ENCODE measurements around the gene RELL1.

Gene RELL1

GRCh38 chr4:37666625-37667071 lies 19.5 kb downstream of the RELL1 start:
- TF ChIP-seq POLR2A (IDR thresholded peaks at IDR 0.05; ENCODE audit: low read depth, low read length): no peak
- FAIRE-seq (peak; percentile 91), DNase-seq (ENCODE audit: insufficient read length, low spot score) (peak; percentile 57)

DNA sequence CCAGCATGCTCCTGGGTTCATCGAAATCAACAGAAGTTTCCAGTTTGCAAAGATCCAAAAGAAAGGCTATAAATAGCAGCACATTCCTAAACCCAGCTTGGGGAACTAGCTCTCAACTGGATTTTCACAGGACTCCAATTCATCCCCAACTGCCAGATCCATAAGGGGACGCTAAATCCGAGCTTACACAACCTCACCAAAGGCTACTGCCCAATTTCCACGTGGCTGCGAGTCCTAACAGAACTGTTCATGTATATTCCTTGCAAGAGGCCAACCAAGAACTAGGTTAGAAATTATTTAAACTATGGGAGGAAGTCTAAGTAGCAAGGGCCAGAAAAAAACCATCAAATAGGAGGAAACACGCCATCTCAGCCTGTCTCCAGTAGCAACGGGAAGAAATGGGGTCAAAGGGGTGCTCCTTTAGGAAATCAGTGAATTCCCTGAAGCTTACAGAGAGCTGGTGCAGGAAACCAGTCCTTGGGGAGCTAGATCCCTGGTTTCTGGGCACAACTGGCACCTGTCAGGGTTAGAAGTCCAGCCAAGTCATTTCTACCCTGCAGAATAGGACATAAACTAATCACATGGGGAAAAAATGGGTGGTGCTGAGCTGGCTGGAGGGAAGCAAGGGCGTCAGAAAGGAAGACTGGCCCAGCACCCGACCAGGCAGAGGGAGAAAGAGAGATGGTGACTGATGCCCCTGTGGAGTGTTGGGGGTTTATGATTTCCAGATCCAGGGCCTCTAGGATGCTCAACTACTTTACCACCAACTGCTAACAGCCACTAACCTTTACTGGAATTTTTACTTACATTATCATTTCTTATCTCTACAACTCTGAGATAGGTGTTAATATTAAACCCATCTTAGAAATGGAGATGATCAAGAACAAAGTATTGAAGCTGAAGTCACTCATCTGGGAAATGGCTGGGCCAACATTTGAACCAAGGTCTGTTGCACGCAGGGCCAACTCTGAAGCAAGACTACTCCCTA lies 20.5 kb downstream of the RELL1 start:
- FAIRE-seq (no peak), DNase-seq (ENCODE audit: insufficient read length, low spot score) (no peak)
- no peak for TF ChIP-seq POLR2A (IDR thresholded peaks at IDR 0.05; ENCODE audit: low read depth, low read length)

DNA sequence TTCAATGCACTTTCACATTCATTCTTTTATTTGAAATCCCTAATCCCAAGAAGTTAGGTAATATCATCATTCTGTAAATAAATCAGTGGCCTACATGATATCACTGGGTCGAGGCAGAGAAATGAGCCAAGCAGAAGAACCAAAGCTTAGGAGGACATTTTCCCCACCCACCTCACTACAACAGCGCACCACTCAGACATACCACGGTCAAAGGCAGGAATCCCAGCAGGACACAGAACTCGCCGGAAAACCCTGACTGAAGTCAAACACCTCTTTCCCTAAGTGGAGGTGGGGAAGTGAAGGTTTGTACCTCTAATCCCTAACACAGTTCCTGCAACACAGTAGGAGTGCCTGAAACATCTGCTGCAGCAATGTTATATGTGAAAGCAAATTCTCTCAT lies 21.5 kb downstream of the RELL1 start:
- FAIRE-seq (no peak), DNase-seq (ENCODE audit: insufficient read length, low spot score) (no peak)
- TF ChIP-seq POLR2A (IDR thresholded peaks at IDR 0.05; ENCODE audit: low read depth, low read length): no peak

GRCh38 chr4:37663552-37663951 lies 22.6 kb downstream of the RELL1 start:
- FAIRE-seq (no peak), DNase-seq (ENCODE audit: insufficient read length, low spot score) (no peak)
- TF ChIP-seq POLR2A (IDR thresholded peaks at IDR 0.05; ENCODE audit: low read depth, low read length): no peak

DNA sequence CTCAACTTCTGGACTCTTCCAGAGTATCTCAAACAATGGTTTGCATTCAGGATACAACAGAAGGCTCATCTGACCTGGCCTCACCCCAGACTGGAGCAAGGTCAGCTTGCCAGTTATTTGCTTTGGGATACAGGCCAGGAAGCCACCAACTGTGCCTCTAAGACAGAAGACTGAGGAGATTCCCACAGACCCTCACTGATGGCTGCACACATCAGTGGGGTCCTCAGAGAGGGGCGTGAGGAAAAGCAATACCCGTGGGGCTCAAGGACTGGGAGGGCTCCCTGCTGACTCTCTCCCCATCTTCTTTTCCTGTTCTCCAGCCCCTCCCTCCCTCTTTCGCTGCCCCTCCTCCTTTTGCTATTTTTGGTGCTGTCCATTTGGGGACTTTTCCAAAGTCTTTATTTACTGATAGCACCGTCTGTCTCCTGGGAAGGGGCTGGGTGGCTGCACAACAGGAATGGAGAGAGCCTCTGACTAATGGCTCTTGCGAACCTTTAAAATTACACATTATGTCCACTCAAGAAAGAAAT lies 23.2 kb downstream of the RELL1 start:
- no peak for TF ChIP-seq POLR2A (IDR thresholded peaks at IDR 0.05; ENCODE audit: low read depth, low read length)
- no peak for FAIRE-seq
- no peak for DNase-seq (ENCODE audit: insufficient read length, low spot score)

DNA sequence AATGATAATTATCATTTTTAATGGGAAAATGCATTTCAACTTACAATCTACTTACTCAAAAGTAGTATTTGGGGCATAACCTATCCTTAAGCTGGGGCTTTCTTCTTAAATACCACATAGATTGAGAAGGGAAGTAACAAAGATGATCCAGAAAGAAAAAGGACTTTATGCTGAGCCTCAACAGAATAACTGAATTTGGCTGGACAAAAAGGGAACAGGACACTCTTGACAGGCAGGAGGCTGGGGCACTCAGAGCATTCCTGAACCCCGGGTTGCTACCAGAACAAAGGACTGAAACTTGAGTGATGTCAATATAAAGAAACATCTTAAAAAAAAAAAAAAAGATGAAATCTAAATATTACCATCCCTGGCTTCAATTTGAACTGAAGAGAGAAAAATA lies 23.9 kb downstream of the RELL1 start:
- no peak for TF ChIP-seq POLR2A (IDR thresholded peaks at IDR 0.05; ENCODE audit: low read depth, low read length)
- no peak for FAIRE-seq
- no peak for DNase-seq (ENCODE audit: insufficient read length, low spot score)

DNA sequence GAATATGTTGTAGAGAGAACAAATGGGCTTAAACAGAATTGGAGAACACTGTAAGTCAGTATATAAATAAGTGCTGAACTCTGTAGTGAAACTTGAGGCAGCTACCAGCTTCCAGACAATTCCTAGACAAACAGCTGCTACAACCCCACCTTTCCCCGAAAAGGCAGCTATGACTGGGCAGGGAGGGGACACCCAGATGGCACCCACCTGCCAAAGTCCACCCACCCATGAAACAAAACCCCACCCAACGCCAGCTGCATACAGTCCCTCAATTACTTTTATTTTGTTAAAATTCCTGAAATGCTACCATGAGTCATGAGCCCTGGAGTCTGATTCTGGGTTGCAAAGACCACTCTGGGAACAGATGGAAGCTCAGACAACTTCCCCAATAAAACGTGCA lies 24.4 kb downstream of the RELL1 start:
- FAIRE-seq (no peak), DNase-seq (ENCODE audit: insufficient read length, low spot score) (no peak)
- no peak for TF ChIP-seq POLR2A (IDR thresholded peaks at IDR 0.05; ENCODE audit: low read depth, low read length)

DNA sequence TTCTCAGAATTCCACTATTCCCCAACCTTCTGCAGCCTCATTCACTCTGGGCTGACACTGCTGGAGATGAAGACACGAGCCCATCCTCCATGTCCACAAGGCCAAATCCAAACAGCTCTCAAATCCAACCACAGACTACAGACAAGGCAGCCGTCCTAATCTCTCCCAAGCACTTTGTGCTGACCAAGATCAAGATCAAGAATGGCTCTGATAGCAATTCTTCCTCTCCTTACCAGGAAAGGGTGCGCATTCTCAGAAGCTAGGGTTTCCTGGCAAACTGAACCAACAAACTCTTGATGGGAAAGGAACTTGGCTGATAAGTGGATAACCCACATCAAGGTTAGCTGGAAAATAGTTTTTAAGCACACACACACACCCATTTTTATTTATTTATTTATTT lies 26.5 kb downstream of the RELL1 start:
- no peak for TF ChIP-seq POLR2A (IDR thresholded peaks at IDR 0.05; ENCODE audit: low read depth, low read length)
- DNase-seq (ENCODE audit: insufficient read length, low spot score): no peak
- FAIRE-seq: no peak

GRCh38 chr4:37656649-37657048 lies 29.5 kb downstream of the RELL1 start:
- FAIRE-seq (no peak), DNase-seq (ENCODE audit: insufficient read length, low spot score) (no peak)
- TF ChIP-seq POLR2A (IDR thresholded peaks at IDR 0.05; ENCODE audit: low read depth, low read length): no peak

GRCh38 chr4:37653601-37654000 lies 32.6 kb downstream of the RELL1 start:
- DNase-seq (ENCODE audit: insufficient read length, low spot score) (no peak), FAIRE-seq (no peak)
- TF ChIP-seq POLR2A (IDR thresholded peaks at IDR 0.05; ENCODE audit: low read depth, low read length): no peak

GRCh38 chr4:37652747-37653527 lies 33.2 kb downstream of the RELL1 start:
- FAIRE-seq: no peak
- TF ChIP-seq POLR2A (IDR thresholded peaks at IDR 0.05; ENCODE audit: low read depth, low read length): no peak
- DNase-seq (ENCODE audit: insufficient read length, low spot score): no peak

DNA sequence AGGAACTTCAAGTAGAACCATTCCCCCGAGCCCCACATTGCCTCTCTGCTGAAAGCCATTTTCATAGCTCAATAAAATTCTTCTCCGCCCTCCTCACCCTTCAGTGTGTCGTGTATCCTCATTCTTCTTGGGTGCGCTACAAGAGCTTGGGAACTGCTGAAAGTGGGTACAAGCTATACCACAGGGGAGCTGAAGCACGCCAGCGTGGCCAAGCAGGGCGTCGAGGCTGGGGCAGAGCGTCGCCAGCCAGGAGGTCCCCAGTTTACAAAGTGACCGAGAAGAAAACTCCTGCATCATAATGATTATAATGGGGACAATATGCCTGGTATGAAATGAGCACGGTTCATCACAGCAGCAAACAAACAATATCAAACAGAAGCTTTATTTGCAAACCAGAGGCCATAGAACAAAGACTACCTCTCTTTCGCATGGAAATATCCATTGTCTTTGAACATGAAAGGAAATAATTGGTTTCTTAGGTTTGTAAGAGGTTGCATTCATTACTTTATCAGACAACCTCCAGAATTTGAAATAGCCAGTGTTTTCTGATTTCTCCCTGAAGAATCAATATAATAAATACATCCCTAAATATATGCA lies 34.3 kb downstream of the RELL1 start:
- DNase-seq (ENCODE audit: insufficient read length, low spot score) (no peak), FAIRE-seq (no peak)
- no peak for TF ChIP-seq POLR2A (IDR thresholded peaks at IDR 0.05; ENCODE audit: low read depth, low read length)

DNA sequence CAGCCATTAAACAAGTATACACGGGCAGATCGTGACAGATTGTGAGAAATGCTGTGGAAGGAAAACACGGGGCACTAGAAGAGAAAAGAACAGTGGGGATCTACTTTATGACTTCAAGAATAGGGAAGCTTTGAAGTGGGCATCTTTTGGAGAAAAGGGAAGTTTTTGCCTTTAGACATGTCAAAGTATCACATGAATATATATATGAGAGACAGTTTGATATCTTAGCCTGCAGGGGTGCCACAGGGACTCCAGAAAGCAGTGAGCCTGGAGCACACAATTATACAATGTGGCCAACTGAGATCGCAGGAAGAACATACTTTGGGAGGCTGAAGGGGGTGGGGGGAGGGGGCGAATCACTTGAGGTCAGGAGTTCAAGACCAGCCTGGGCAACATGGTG lies 35.7 kb downstream of the RELL1 start:
- DNase-seq (ENCODE audit: insufficient read length, low spot score) (no peak), FAIRE-seq (no peak)
- no peak for TF ChIP-seq POLR2A (IDR thresholded peaks at IDR 0.05; ENCODE audit: low read depth, low read length)

DNA sequence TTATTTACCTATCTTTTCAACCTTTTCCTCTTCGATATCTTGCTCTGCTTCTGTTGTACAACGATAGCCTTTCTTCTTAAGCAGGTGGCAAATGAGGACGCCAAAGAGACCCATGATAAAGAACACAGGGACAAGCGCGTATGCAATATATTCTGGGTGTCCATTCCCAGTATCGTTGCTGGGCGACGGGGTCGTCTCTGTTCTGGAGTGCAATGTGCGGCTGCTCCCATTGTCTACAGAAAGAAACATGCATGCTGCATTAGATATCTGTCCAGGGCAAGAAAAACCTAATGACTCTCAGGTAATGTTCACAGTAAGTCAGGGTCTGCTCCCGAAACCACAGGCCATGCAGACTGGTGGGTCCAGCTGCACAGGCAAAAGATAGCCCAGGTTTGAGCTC lies 36.9 kb downstream of the RELL1 start:
- FAIRE-seq: no peak
- TF ChIP-seq POLR2A (IDR thresholded peaks at IDR 0.05; ENCODE audit: low read depth, low read length): no peak
- DNase-seq (ENCODE audit: insufficient read length, low spot score): no peak
